Activated CD8-positive, alpha-beta T cell treated with anti-CD3 and anti-CD28 coated beads for 36 hours (primary cell): ENCODE results near the gene CD44. TPM values are rescaled to one million over a fixed set of nuclear protein-coding genes. Genes with fewer than 3 reads are reported as not detected.

Experiments
- ATAC-seq: fragments of 200-7000 bp; cut with Tn5 transposase; one replicate; pipeline ENCODE4 v1.10.0; 2021; ENCODE audit warnings: mild to moderate bottlenecking, moderate library complexity
- CTCF ChIA-PET: fragments of 350-600 bp; sonication (Branson Sonifier 250); formaldehyde crosslinking; loops from one replicate; lab custom pipeline; 2021; ENCODE audit warnings: antibody characterized with exemption; lab: Charles Lee
- POLR2A ChIA-PET: fragments of 350-600 bp; sonication (Branson Sonifier 250); formaldehyde crosslinking; loops from one replicate; lab custom pipeline; 2021; ENCODE audit warnings: antibody characterized with exemption; lab: Charles Lee
- DNase-seq: peaks from one replicate; pipeline ENCODE4 v3.0.0-alpha.2; 2020
- H3K27ac Mint-ChIP-seq: one replicate; pipeline ENCODE4 v1.8.0; 2021; ENCODE audit warnings: mild to moderate bottlenecking, mixed read lengths
- H3K27me3 Mint-ChIP-seq: one replicate; pipeline ENCODE4 v1.8.0; 2021; ENCODE audit warnings: mixed read lengths
- H3K36me3 Mint-ChIP-seq: one replicate; pipeline ENCODE4 v1.8.0; 2021; ENCODE audit warnings: low read depth, mixed read lengths
- H3K4me1 Mint-ChIP-seq: one replicate; pipeline ENCODE4 v1.8.0; 2021; ENCODE audit warnings: low read depth, mixed read lengths
- H3K4me3 Mint-ChIP-seq: one replicate; pipeline ENCODE4 v1.8.0; 2021; ENCODE audit warnings: mild to moderate bottlenecking, moderate library complexity, mixed read lengths
- H3K9me3 Mint-ChIP-seq: one replicate; pipeline ENCODE4 v1.8.0; 2021; ENCODE audit warnings: mixed read lengths
- intact Hi-C: fragments of 100-400 bp; cut with micrococcal nuclease; formaldehyde crosslinking; loops from one replicate; pipeline ENCODE4 v1.10.0; 2022
- total RNA-seq, 2 experiments: library from RNA; stranded (reverse); gene quantifications; one replicate each; pipeline ENCODE4 v1.2.3, GENCODE V29; 2021
- TF ChIP-seq, protein P1 (sequence below): fragments of 200-600 bp; IDR thresholded peaks from one replicate; pipeline ENCODE4 v1.8.0; 2022; ENCODE audit warnings: antibody characterized with exemption, mild to moderate bottlenecking

CD44 gene
- total RNA-seq, 2 experiments from 2014 or later = 363 to 373 TPM

- Mint-ChIP-seq H3K9me3 (peaks cover 8% of the 10 kb centered on the region), H3K27me3 (no peaks in the 10 kb centered on the region), H3K4me3 (no peak overlapping the region), H3K36me3 (peaks cover 94% of the 10 kb centered on the region), H3K27ac (peak overlapping the region; percentile 97), H3K4me1 (peaks cover 96% of the 10 kb centered on the region)
- ChIA-PET POLR2A (interaction anchor here (1.2 to 9.9 kb wide), 5 partner anchors 9 to 146 kb away, joined by 3 to 203 read pairs (median 12); partner anchors contain the start of gene CD44), CTCF (interaction anchor here (0.6 to 8.2 kb wide), 6 partner anchors 14 to 105 kb away, joined by 3 to 94 read pairs (median 3); no protein-coding TSS in a partner anchor)
- intact Hi-C loops = no loop called here
- no peak for DNase-seq
- ATAC-seq = no peak
- TF ChIP-seq, protein P1, sequence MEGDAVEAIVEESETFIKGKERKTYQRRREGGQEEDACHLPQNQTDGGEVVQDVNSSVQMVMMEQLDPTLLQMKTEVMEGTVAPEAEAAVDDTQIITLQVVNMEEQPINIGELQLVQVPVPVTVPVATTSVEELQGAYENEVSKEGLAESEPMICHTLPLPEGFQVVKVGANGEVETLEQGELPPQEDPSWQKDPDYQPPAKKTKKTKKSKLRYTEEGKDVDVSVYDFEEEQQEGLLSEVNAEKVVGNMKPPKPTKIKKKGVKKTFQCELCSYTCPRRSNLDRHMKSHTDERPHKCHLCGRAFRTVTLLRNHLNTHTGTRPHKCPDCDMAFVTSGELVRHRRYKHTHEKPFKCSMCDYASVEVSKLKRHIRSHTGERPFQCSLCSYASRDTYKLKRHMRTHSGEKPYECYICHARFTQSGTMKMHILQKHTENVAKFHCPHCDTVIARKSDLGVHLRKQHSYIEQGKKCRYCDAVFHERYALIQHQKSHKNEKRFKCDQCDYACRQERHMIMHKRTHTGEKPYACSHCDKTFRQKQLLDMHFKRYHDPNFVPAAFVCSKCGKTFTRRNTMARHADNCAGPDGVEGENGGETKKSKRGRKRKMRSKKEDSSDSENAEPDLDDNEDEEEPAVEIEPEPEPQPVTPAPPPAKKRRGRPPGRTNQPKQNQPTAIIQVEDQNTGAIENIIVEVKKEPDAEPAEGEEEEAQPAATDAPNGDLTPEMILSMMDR = no peak
Measured at GRCh38 chr11:35151683-35152280, 12.8 kb downstream of the CD44 start.

GRCh38 chr11:35152575-35152974 lies 13.6 kb downstream of the CD44 start:
- peaks cover 97% of the 10 kb centered on the region for H3K4me1 Mint-ChIP-seq
- DNase-seq (no peak), ATAC-seq (no peak)
- ChIA-PET CTCF (interaction anchor here (1.3 to 8.2 kb wide), 2 partner anchors 13 to 105 kb away, joined by 3 to 94 read pairs; no protein-coding TSS in a partner anchor), POLR2A (interaction anchor here (2.9 to 9.9 kb wide), 3 partner anchors 8 to 27 kb away, joined by 12 to 203 read pairs (median 28); partner anchors contain the start of gene CD44)
- intact Hi-C loops = no loop called here
- peaks cover 5% of the 10 kb centered on the region for H3K9me3 Mint-ChIP-seq
- H3K27me3 Mint-ChIP-seq = no peaks in the 10 kb centered on the region
- TF ChIP-seq, protein P1 = no peak
- H3K27ac Mint-ChIP-seq = peak overlapping the region; percentile 75
- peaks cover 92% of the 10 kb centered on the region for H3K36me3 Mint-ChIP-seq
- no peak overlapping the region for H3K4me3 Mint-ChIP-seq

- Mint-ChIP-seq H3K4me1 (peaks cover 99% of the 10 kb centered on the region), H3K9me3 (peaks cover 5% of the 10 kb centered on the region), H3K4me3 (no peak overlapping the region), H3K27ac (peak overlapping the region; percentile 75), H3K36me3 (peaks cover 92% of the 10 kb centered on the region), H3K27me3 (no peaks in the 10 kb centered on the region)
- ATAC-seq (peak; percentile 46), DNase-seq (no peak)
- CTCF ChIA-PET = interaction anchor here (8.2 kb wide), 1 partner anchor 12 kb away, joined by 94 read pairs; no protein-coding TSS in a partner anchor
- TF ChIP-seq, protein P1 = no peak
- intact Hi-C loops = no loop called here
- POLR2A ChIA-PET = interaction anchor here (4.3 kb wide), 1 partner anchor 13 kb away, joined by 28 read pairs; the partner anchor contains the start of gene CD44
Measured at GRCh38 chr11:35153280-35153679, 14.3 kb downstream of the CD44 start.

GRCh38 chr11:35154952-35155351 lies 16.0 kb downstream of the CD44 start:
- Mint-ChIP-seq H3K4me3 (no peak overlapping the region), H3K27me3 (no peaks in the 10 kb centered on the region), H3K9me3 (peaks cover 2% of the 10 kb centered on the region), H3K27ac (peak overlapping the region; percentile 63), H3K4me1 (peaks cover 99% of the 10 kb centered on the region), H3K36me3 (peaks cover 89% of the 10 kb centered on the region)
- CTCF ChIA-PET = interaction anchor here (1.1 to 8.2 kb wide), 2 partner anchors 10 to 14 kb away, joined by 3 to 94 read pairs; no protein-coding TSS in a partner anchor
- intact Hi-C loops = no loop called here
- ATAC-seq (no peak), DNase-seq (no peak)
- TF ChIP-seq, protein P1 = no peak
- POLR2A ChIA-PET = interaction anchor here (0.6 to 14.8 kb wide), 7 partner anchors 7 to 239 kb away, joined by 3 to 203 read pairs (median 4); partner anchors contain the start of gene CD44

DNA sequence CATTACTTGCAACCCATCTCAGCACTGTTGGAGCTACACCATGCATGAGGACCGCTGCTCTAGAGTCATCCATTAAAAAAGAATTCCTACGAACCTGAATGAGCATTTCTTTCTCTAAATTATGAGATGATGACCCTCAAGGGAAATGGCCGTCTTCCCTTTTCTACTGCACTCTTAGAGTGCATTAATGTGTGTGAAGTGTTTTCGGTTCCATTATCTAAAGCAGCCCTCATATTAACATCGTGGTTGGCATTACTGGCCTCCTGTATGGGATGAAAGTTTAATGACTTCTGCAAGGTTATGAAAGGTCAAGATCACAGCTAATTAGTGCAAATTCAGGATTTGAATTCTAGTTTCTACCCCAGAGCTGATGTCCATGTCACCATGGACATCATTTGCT lies 16.7 kb downstream of the CD44 start:
- ATAC-seq = no peak
- peaks cover 90% of the 10 kb centered on the region for H3K36me3 Mint-ChIP-seq
- no peaks in the 10 kb centered on the region for H3K27me3 Mint-ChIP-seq
- TF ChIP-seq, protein P1 = no peak
- H3K4me1 Mint-ChIP-seq = peaks cover 99% of the 10 kb centered on the region
- H3K4me3 Mint-ChIP-seq = no peak overlapping the region
- H3K27ac Mint-ChIP-seq = peak overlapping the region; percentile 73
- ChIA-PET CTCF (interaction anchor here (1.1 to 8.2 kb wide), 2 partner anchors 10 to 14 kb away, joined by 3 to 94 read pairs; no protein-coding TSS in a partner anchor), POLR2A (interaction anchor here (0.7 to 14.8 kb wide), 6 partner anchors 8 to 240 kb away, joined by 3 to 203 read pairs (median 6); no protein-coding TSS in a partner anchor)
- DNase-seq = no peak
- peaks cover 2% of the 10 kb centered on the region for H3K9me3 Mint-ChIP-seq
- intact Hi-C loops = no loop called here
